A549 treated with Hydrocortisone at 1 μM for 4 hours (cell line): ENCODE measurements around the gene SFXN4. TPM values are rescaled to one million over a fixed set of nuclear protein-coding genes. Genes with fewer than 3 reads are reported as not detected.

Experiments used
- total RNA-seq: library from RNA; stranded (reverse); fragments of 200-300 nt; extraction: Qiagen RNA extraction; gene quantifications from 5 replicates; pipeline ENCODE4 v1.2.3, GENCODE V29; 2022

The SFXN4 gene
- 45.6 to 50.1 TPM (median 47.6 TPM) in 5 replicates for total RNA-seq

GRCh38 chr10:119165171-119166117 lies at the start of gene SFXN4:
TSS of gene SFXN4 (minus strand) at chr10:119165714. CDS start at chr10:119165647, 67 bp downstream.

GRCh38 chr10:119207366-119207666 lies 41.8 kb upstream of the SFXN4 start, which contains the start of gene GRK5:
TSS of gene GRK5 (plus strand) at chr10:119207571. CDS start at chr10:119207918, 347 bp downstream.

GRCh38 chr10:119178372-119179119 lies 13.0 kb upstream of the SFXN4 start, which contains the start of gene PRDX3:
TSS of gene PRDX3 (minus strand) at chr10:119178812. CDS start at chr10:119178790, 22 bp downstream.

GRCh38 chr10:119103903-119104653 lies 61.4 kb downstream of the SFXN4 start, which contains the start of gene DENND10:
TSS of gene DENND10 (plus strand) at chr10:119104113. CDS start at chr10:119104143, 30 bp downstream.

Other genes with a start within 250 kb of the SFXN4 start
- 1.5 to 3.3 TPM (median 2.8 TPM) in 5 replicates for gene NANOS1, start 136.0 kb downstream of the SFXN4 start, total RNA-seq
- 112 to 183 TPM (median 126 TPM) in 5 replicates for gene EIF3A, start 84.9 kb downstream of the SFXN4 start, total RNA-seq
- gene DENND10, start 61.6 kb downstream of the SFXN4 start, total RNA-seq = 42.7 to 68.2 TPM (median 54.9 TPM) in 5 replicates
- gene PRDX3, start 13.1 kb upstream of the SFXN4 start, total RNA-seq = 297 to 329 TPM (median 301 TPM) in 5 replicates
- 8.5 to 11.3 TPM (median 9.4 TPM) in 5 replicates for gene GRK5, start 41.9 kb upstream of the SFXN4 start, total RNA-seq